Measurements from ENCODE around the gene ADAP2.
A peak's percentile ranks its signal among the peaks of the same experiment; 100 is the strongest.
"Not testable (repeated sequence)": the region's sequence is repeated elsewhere in the genome, so short reads cannot be mapped to it uniquely, and the experiment has no call there.

ADAP2 gene

GRCh38 chr17:30970831-30971567 is 49.3 kb downstream of the ADAP2 start, which contains the start of gene RNF135:
RNF135 (plus strand) TSS chr17:30971039; CDS start chr17:30971074, 35 bp downstream.
- DNase-seq, result peak; percentile 90

- no peak for DNase-seq
These were observed 53.5 kb downstream of the ADAP2 start for GRCh38 chr17:30975042-30975820.

GRCh38 chr17:30979919-30980318 is 58.2 kb downstream of the ADAP2 start:
- not testable (repeated sequence) for DNase-seq

- no peak for DNase-seq
These were observed 60.1 kb downstream of the ADAP2 start for GRCh38 chr17:30981531-30982519.

- DNase-seq, result no peak
These were observed 61.1 kb downstream of the ADAP2 start for GRCh38 chr17:30982855-30983254.

- DNase-seq, result no peak
These were observed 68.7 kb downstream of the ADAP2 start for GRCh38 chr17:30990458-30990857.

- no peak for DNase-seq
These were observed 70.8 kb downstream of the ADAP2 start for GRCh38 chr17:30992551-30992950.

- no peak for DNase-seq
These were observed 73.6 kb downstream of the ADAP2 start for GRCh38 chr17:30995347-30995746.

GRCh38 chr17:30996486-30996885 is 74.7 kb downstream of the ADAP2 start:
- no peak for DNase-seq

GRCh38 chr17:30997270-30997669 is 75.5 kb downstream of the ADAP2 start:
- DNase-seq, result no peak

GRCh38 chr17:30997842-30998241 is 76.1 kb downstream of the ADAP2 start:
- no peak for DNase-seq

- no peak for DNase-seq
These were observed 80.3 kb downstream of the ADAP2 start for GRCh38 chr17:31002047-31002446.

- no peak for DNase-seq
These were observed 81.6 kb downstream of the ADAP2 start for GRCh38 chr17:31003225-31003866.

GRCh38 chr17:31004160-31004559 is 82.4 kb downstream of the ADAP2 start:
- no peak for DNase-seq

GRCh38 chr17:31007695-31008373 is 86.1 kb downstream of the ADAP2 start:
- DNase-seq, result no peak

- DNase-seq, result peak; percentile 61
These were observed 86.8 kb downstream of the ADAP2 start for GRCh38 chr17:31008374-31009041.
